ENCODE measurements around the gene CNPY1. TPM values are rescaled to one million over a fixed set of nuclear protein-coding genes. Genes with fewer than 3 reads are reported as not detected.
"Not testable (repeated sequence)": the region's sequence is repeated elsewhere in the genome, so short reads cannot be mapped to it uniquely, and the experiment has no call there.

Gene CNPY1
- not detected in 2 replicates for total RNA-seq (2014; rRNA removed; shearing (Covaris generic))
- not detected in 2 replicates for polyA plus RNA-seq (2015; cell fraction: cytosol; rRNA removed)
- polyA plus RNA-seq (2015; cell fraction: nucleus; rRNA removed), result not detected in 2 replicates

GRCh38 chr7:155546449-155546848 lies at the start of gene CNPY1:
Gene CNPY1 (minus strand): TSS chr7:155546559. CDS start chr7:155545929, 630 bp downstream.
- not testable (repeated sequence) for DNase-seq (ENCODE audit: low read depth)

- no peak for DNase-seq (ENCODE audit: low read depth)
Observed at GRCh38 chr7:155594961-155595366, 48.6 kb upstream of the CNPY1 start.

GRCh38 chr7:155594163-155594732 lies 47.9 kb upstream of the CNPY1 start:
- no peak for DNase-seq (ENCODE audit: low read depth)

GRCh38 chr7:155593461-155594162 lies 47.3 kb upstream of the CNPY1 start:
- no peak for DNase-seq (ENCODE audit: low read depth)

GRCh38 chr7:155591055-155591775 lies 44.9 kb upstream of the CNPY1 start:
- DNase-seq (ENCODE audit: low read depth), result no peak

GRCh38 chr7:155590215-155591018 lies 44.1 kb upstream of the CNPY1 start:
- DNase-seq (ENCODE audit: low read depth), result peak; percentile 68

GRCh38 chr7:155589001-155589980 lies 42.9 kb upstream of the CNPY1 start:
- no peak for DNase-seq (ENCODE audit: low read depth)

GRCh38 chr7:155588468-155588998 lies 42.2 kb upstream of the CNPY1 start:
- no peak for DNase-seq (ENCODE audit: low read depth)

GRCh38 chr7:155587486-155587885 lies 41.1 kb upstream of the CNPY1 start:
- DNase-seq (ENCODE audit: low read depth), result no peak

- DNase-seq (ENCODE audit: low read depth), result no peak
Observed at GRCh38 chr7:155586843-155587440, 40.6 kb upstream of the CNPY1 start.

- no peak for DNase-seq (ENCODE audit: low read depth)
Observed at GRCh38 chr7:155585951-155586350, 39.6 kb upstream of the CNPY1 start.

- DNase-seq (ENCODE audit: low read depth), result no peak
Observed at GRCh38 chr7:155585532-155585895, 39.2 kb upstream of the CNPY1 start.

- DNase-seq (ENCODE audit: low read depth), result no peak
Observed at GRCh38 chr7:155584763-155585531, 38.6 kb upstream of the CNPY1 start.

GRCh38 chr7:155584261-155584660 lies 37.9 kb upstream of the CNPY1 start:
- no peak for DNase-seq (ENCODE audit: low read depth)

- no peak for DNase-seq (ENCODE audit: low read depth)
Observed at GRCh38 chr7:155583636-155584035, 37.3 kb upstream of the CNPY1 start.

GRCh38 chr7:155581954-155582353 lies 35.6 kb upstream of the CNPY1 start:
- no peak for DNase-seq (ENCODE audit: low read depth)

- no peak for DNase-seq (ENCODE audit: low read depth)
Observed at GRCh38 chr7:155581107-155581830, 34.9 kb upstream of the CNPY1 start.

- DNase-seq (ENCODE audit: low read depth), result no peak
Observed at GRCh38 chr7:155580367-155580766, 34.0 kb upstream of the CNPY1 start.
